ENCODE measurements around the gene DPEP2. TPM values are rescaled to one million over a fixed set of nuclear protein-coding genes. Genes with fewer than 3 reads are reported as not detected.

DPEP2 gene
- total RNA-seq, 1 experiment from 2014 or later, result not detected

GRCh38 chr16:67989322-67990017 is 9.8 kb downstream of the DPEP2 start:
- intact Hi-C loops (cut with micrococcal nuclease), result no loop called here
- H3K9me3 ChIP-seq (ENCODE audit: control insufficient read depth in 1 of 2, insufficient read depth in 1 of 2, low read depth in 1 of 2, low read length in 2 of 2), result no peaks in the 10 kb centered on the region
- BruUV-seq (replicated peaks), result no TSS peak
- no peaks in the 10 kb centered on the region for H3K9me2 ChIP-seq (ENCODE audit: insufficient read depth)
- H3K4me2 ChIP-seq (ENCODE audit: low read length), result no peak overlapping the region
- TF ChIP-seq ELF1 (IDR thresholded peaks at IDR 0.05; ENCODE audit: borderline replicate concordance, low read depth) (no peak), POLR2AphosphoS5 (IDR thresholded peaks at IDR 0.05; ENCODE audit: low read depth, low read length) (no peak), REST (IDR thresholded peaks at IDR 0.05; ENCODE audit: low read depth) (no peak), ZNF274 (IDR thresholded peaks at IDR 0.05; ENCODE audit: low read depth, low read length) (no peak), FOSL1 (IDR thresholded peaks at IDR 0.05; ENCODE audit: low read depth) (no peak), CEBPB (IDR thresholded peaks at IDR 0.05; ENCODE audit: low read depth) (no peak), JUND (IDR thresholded peaks at IDR 0.05) (no peak), EGR1 (IDR thresholded peaks at IDR 0.05; ENCODE audit: low read depth) (no peak), SIN3A (IDR thresholded peaks at IDR 0.05; ENCODE audit: low read depth) (no peak), CTCF (IDR thresholded peaks at IDR 0.05 in 2 of 3, conservative IDR thresholded peaks at IDR 0.05 in 1 of 3; ENCODE audit: borderline replicate concordance in 1 of 3, insufficient read depth in 1 of 3, low read depth in 2 of 3, low read length in 2 of 3) (no peak), RAD21 (IDR thresholded peaks at IDR 0.05; ENCODE audit: low read depth) (no peak), POLR2A (IDR thresholded peaks at IDR 0.05; ENCODE audit: borderline replicate concordance, extremely low read depth, insufficient read depth, insufficient read length) (no peak), EZH2 (IDR thresholded peaks at IDR 0.05) (no peak), MAX (IDR thresholded peaks at IDR 0.05) (no peak), ZFX (IDR thresholded peaks at IDR 0.05) (no peak), CBX3 (IDR thresholded peaks at IDR 0.05; ENCODE audit: low read depth) (no peak), SRF (IDR thresholded peaks at IDR 0.05; ENCODE audit: low read depth) (no peak)
- no peaks in the 10 kb centered on the region for H3K79me2 ChIP-seq (ENCODE audit: insufficient read depth, low read length)
- RAD21 ChIA-PET (ENCODE audit: low non-redundant PET in 1 of 2, low total read pairs in 2 of 2, uncharacterized antibody in 2 of 2, unreplicated experiment in 2 of 2), result no interaction called here
- CTCF ChIA-PET, result no interaction called here
- no peak for DNase-seq (ENCODE audit: low read depth, low spot score)
- peaks cover 5 to 13% of the 10 kb centered on the region in 2 experiments; a peak in 3 of 4 replicates for H3K4me1 ChIP-seq (ENCODE audit: control insufficient read depth in 1 of 2, insufficient read depth in 2 of 2, low read length in 2 of 2)
- H3K36me3 ChIP-seq (ENCODE audit: control insufficient read depth in 1 of 2, insufficient read depth in 2 of 2, low read length in 2 of 2), result no peaks in the 10 kb centered on the region
- POLR2A ChIA-PET, result no interaction called here
- no peak overlapping the region for H3K9ac ChIP-seq (ENCODE audit: low read length)
- no peak overlapping the region for H3K4me3 ChIP-seq (replicated peaks in 1 of 2; ENCODE audit: low read depth in 1 of 2, low read length in 2 of 2)
- H3K27me3 ChIP-seq (ENCODE audit: insufficient read depth, low read length), result no peaks in the 10 kb centered on the region
- H3K27ac ChIP-seq (ENCODE audit: low read depth, low read length), result no peak overlapping the region
- no peaks in the 10 kb centered on the region for H4K20me1 ChIP-seq (ENCODE audit: insufficient read depth)
- no peak for ATAC-seq
- no peak overlapping the region for H2AFZ ChIP-seq (ENCODE audit: low read depth, low read length, poor library complexity, severe bottlenecking)
